Bronchial epithelial cell (primary cell): ENCODE measurements around the gene SNX19. TPM values are rescaled to one million over a fixed set of nuclear protein-coding genes. Genes with fewer than 3 reads are reported as not detected.

Experiments used
- DNase-seq: peaks from one replicate; pipeline ENCODE4 v3.0.0-alpha.2; 2010; ENCODE audit warnings: low read depth
- FAIRE-seq: peaks from 2 replicates; lab custom pipeline; 2011; peaks lifted over from hg19 to GRCh38; lab: Jason Lieb, UNC
- H3K27me3 ChIP-seq: 2 replicates; pipeline ENCODE4 v1.5.1; 2011; ENCODE audit warnings: low read length; ENCODE audit not compliant: control insufficient read depth, insufficient read depth
- H3K36me3 ChIP-seq: 2 replicates; pipeline ENCODE4 v1.5.1; 2011; ENCODE audit warnings: low read length; ENCODE audit not compliant: control insufficient read depth, insufficient read depth
- H3K4me3 ChIP-seq: 2 replicates; pipeline ENCODE4 v1.5.1; 2011; ENCODE audit warnings: mild to moderate bottlenecking, low read depth, low read length, control low read depth
- total RNA-seq: library from RNA; depleted of rRNA; stranded (reverse); fragments of >200 nt; gene quantifications from 2 replicates; pipeline ENCODE4 v1.2.1, GENCODE V29; 2014
- TF ChIP-seq, protein P1 (sequence below): IDR thresholded peaks from 2 replicates; pipeline ENCODE4 v1.5.1; 2011; ENCODE audit warnings: mild to moderate bottlenecking, moderate library complexity, low read length, control low read depth, inconsistent platforms; ENCODE audit not compliant: insufficient read depth, severe bottlenecking

SNX19 gene
- total RNA-seq, 1 donor from 2014 or later: 34.8 TPM

DNA sequence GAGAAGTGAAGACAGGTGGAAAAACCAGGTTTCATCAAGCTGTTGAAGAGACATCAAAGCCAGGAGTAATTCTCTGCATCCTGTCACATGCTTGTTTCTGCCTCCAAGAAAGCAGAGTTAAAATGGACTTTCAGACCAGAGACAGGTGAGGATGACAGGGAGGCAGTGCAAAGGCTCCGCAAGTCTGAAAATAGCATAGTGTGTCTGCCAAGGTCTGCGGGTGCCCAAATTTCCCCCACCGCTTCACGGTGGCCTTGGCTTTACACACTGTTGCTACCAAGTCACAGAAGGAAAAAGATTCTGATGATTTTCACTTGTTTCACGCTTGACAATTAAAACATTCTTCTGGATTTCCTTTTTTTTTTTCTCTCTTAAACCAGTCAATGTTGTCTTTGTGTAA, 44.2 kb downstream of the SNX19 start:
- no peaks in the 10 kb centered on the region for H3K27me3 ChIP-seq
- DNase-seq: no peak
- FAIRE-seq: no peak
- H3K36me3 ChIP-seq: peaks cover 1% of the 10 kb centered on the region
- TF ChIP-seq, protein P1, sequence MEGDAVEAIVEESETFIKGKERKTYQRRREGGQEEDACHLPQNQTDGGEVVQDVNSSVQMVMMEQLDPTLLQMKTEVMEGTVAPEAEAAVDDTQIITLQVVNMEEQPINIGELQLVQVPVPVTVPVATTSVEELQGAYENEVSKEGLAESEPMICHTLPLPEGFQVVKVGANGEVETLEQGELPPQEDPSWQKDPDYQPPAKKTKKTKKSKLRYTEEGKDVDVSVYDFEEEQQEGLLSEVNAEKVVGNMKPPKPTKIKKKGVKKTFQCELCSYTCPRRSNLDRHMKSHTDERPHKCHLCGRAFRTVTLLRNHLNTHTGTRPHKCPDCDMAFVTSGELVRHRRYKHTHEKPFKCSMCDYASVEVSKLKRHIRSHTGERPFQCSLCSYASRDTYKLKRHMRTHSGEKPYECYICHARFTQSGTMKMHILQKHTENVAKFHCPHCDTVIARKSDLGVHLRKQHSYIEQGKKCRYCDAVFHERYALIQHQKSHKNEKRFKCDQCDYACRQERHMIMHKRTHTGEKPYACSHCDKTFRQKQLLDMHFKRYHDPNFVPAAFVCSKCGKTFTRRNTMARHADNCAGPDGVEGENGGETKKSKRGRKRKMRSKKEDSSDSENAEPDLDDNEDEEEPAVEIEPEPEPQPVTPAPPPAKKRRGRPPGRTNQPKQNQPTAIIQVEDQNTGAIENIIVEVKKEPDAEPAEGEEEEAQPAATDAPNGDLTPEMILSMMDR: no peak
- no peak overlapping the region for H3K4me3 ChIP-seq

DNA sequence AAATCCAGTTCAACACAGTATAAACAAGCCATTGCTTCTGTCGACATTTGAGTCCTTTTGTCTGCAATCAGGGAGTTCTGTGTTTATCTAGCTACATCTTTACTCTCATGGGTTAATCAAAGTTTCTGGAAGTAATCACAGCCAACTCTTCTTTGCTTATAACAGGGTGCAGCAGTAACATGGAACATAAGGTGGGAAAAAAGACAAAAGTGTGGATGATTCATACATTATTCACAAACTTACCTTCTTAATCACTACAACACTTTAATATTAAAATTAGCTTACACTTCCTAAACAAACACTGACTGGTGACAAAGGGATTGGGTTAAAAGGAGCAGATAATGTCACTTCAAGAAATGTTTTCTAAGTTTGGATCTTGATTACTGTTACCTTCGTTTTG, 44.7 kb downstream of the SNX19 start:
- Histone ChIP-seq H3K27me3 (no peaks in the 10 kb centered on the region), H3K4me3 (no peak overlapping the region), H3K36me3 (peaks cover 1% of the 10 kb centered on the region)
- TF ChIP-seq, protein P1: no peak
- peak; percentile 83 for DNase-seq
- no peak for FAIRE-seq

DNA sequence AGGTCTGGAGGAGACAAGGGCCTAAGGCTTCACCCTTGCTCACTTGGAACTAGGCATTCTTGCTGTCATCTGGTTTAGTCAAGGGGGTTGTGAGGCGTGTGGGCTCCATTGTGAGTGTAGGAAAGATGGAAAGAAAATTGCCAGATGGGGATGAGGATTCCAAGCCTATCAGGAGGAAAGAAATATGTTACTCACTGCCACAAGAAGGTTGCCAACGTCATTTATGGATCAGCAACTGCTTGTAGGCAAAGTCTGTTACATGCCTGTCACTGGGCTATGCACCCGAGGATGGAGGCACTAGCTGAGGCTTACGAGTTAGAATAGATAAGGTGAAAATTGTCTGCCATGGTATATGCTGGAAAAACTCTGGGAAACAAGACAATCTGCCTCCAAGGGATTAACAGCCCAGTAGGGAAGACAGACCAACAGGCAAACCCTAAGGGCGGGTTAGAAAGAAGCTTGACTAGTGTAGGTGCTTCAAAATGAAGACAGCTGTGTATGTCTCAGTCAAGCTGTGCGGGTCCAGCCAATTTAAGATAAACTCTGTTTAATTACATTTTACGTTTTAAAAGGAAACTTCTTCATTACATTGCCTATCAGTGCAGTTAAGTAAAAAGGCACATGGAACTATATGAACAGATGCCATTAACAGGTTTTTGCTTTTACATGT, 47.4 kb downstream of the SNX19 start:
- H3K4me3 ChIP-seq: no peak overlapping the region
- FAIRE-seq (no peak), DNase-seq (no peak)
- TF ChIP-seq, protein P1: no peak
- H3K27me3 ChIP-seq: no peaks in the 10 kb centered on the region
- H3K36me3 ChIP-seq: peaks cover 1% of the 10 kb centered on the region

DNA sequence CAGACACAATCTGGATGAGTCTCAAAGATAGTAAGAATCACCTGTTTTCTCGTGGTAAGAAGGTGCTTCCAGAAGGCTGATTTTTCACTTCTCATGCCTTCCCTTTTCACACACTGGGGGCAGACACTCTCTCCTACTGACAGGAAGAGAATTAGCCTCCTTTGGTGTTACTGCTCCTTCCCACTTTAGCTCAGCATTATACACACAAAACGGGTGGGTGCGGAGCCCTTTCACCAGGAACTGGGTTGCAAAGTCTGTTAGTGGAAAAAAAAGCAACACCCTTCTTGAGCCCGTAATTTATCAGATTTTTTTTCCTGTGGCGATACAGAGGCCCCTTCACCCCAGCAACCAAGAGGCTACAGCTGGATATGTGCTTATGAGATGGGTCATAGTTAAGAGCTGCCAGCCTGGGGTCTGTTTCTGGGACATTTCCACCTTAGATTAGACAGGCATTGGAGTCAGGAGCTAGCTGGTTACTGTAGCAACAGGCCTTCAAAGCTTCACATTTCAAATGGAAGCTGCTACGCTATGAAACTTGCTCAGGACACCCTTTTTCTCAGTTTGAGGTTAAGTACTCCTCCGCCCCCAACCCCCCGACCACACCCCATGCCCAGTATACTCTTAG, 48.1 kb downstream of the SNX19 start:
- H3K36me3 ChIP-seq: peaks cover 1% of the 10 kb centered on the region
- DNase-seq (no peak), FAIRE-seq (no peak)
- TF ChIP-seq, protein P1: no peak
- H3K4me3 ChIP-seq: no peak overlapping the region
- no peaks in the 10 kb centered on the region for H3K27me3 ChIP-seq

DNA sequence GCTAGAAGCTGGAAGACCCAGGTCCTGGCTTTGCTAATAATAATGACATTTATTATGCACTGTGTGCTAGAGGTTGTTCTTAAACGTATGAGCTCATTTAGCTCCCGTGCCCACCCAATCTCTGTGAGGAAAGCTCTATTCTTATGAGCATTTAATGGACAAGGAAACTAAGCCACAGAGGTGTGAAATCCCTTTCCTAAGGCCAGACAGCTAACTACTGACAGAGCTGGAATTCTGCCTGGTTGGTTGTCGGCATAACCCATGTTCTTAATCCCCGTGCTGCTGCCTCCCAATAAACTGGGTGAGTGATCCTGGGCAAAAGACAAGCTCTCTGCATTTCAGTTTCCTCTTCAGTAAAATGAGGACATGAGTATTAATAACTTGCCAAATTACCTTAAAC, 49.4 kb downstream of the SNX19 start:
- TF ChIP-seq, protein P1: no peak
- FAIRE-seq (no peak), DNase-seq (no peak)
- Histone ChIP-seq H3K27me3 (no peaks in the 10 kb centered on the region), H3K36me3 (peaks cover 1% of the 10 kb centered on the region), H3K4me3 (no peak overlapping the region)
